Effector memory CD4-positive, alpha-beta T cell (primary cell): Measurements from ENCODE around the gene NFKBIZ.

Source experiments
- DNase-seq, 3 donors: peaks; one replicate each; pipeline ENCODE4 v3.0.0-alpha.2; 2020
- H3K27ac ChIP-seq: 2 replicates; pipeline ENCODE4 v1.7.0; 2013; ENCODE audit warnings: mild to moderate bottlenecking, low read length, moderate library complexity; ENCODE audit not compliant: insufficient read depth, poor library complexity, severe bottlenecking
- H3K27me3 ChIP-seq: replicated peaks from 2 replicates; pipeline ENCODE4 v1.7.0; 2013; ENCODE audit warnings: mild to moderate bottlenecking, low read length; ENCODE audit not compliant: insufficient read depth, control insufficient read depth, poor library complexity, severe bottlenecking
- H3K36me3 ChIP-seq: 2 replicates; pipeline ENCODE4 v1.7.0; 2013; ENCODE audit warnings: mild to moderate bottlenecking, low read length, moderate library complexity; ENCODE audit not compliant: control insufficient read depth, insufficient read depth
- H3K4me1 ChIP-seq: 2 replicates; pipeline ENCODE4 v1.7.0; 2013; ENCODE audit warnings: low read length, mild to moderate bottlenecking; ENCODE audit not compliant: control insufficient read depth, insufficient read depth, poor library complexity, severe bottlenecking
- H3K4me3 ChIP-seq: 2 replicates; pipeline ENCODE4 v1.7.0; 2013; ENCODE audit warnings: low read length, low read depth, mild to moderate bottlenecking; ENCODE audit not compliant: insufficient read depth, poor library complexity, severe bottlenecking
- H3K9me3 ChIP-seq: 2 replicates; pipeline ENCODE4 v1.7.0; 2013; ENCODE audit warnings: mild to moderate bottlenecking, low read length, moderate library complexity; ENCODE audit not compliant: control insufficient read depth
- total RNA-seq, 3 donors: gene quantifications; one replicate each; lab custom pipeline; 2026; lab: John Stamatoyannopoulos, UW

NFKBIZ gene
- total RNA-seq, result 673 to 1,672 (median 1,194) reads per million in 3 donors

GRCh38 chr3:101848754-101849713 lies at the start of gene NFKBIZ:
Gene NFKBIZ, plus strand, starts transcription at chr3:101849514. Its CDS starts 115 bp downstream, at chr3:101849629.
- H3K27ac ChIP-seq, result peak within 1 kb of the TSS; percentile 99
- H3K9me3 ChIP-seq, result no peaks in the 10 kb centered on the region
- H3K27me3 ChIP-seq, result no peaks in the 10 kb centered on the region
- DNase-seq, result peak; percentile 90 to 93 (median 92)
- H3K4me1 ChIP-seq, result peaks cover 9% of the 10 kb centered on the region
- peak within 1 kb of the TSS; percentile 95 for H3K4me3 ChIP-seq
- H3K36me3 ChIP-seq, result peaks cover 24% of the 10 kb centered on the region

- no peak overlapping the region for H3K4me3 ChIP-seq
- DNase-seq, result no peak
- peaks cover 34% of the 10 kb centered on the region for H3K36me3 ChIP-seq
- H3K27ac ChIP-seq, result no peak overlapping the region
- no peaks in the 10 kb centered on the region for H3K27me3 ChIP-seq
- no peaks in the 10 kb centered on the region for H3K9me3 ChIP-seq
- peaks cover 7% of the 10 kb centered on the region for H3K4me1 ChIP-seq
Measured at GRCh38 chr3:101801174-101801573, 48.1 kb upstream of the NFKBIZ start.

GRCh38 chr3:101802179-101802578 lies 47.1 kb upstream of the NFKBIZ start:
- H3K27ac ChIP-seq, result no peak overlapping the region
- no peak for DNase-seq
- H3K27me3 ChIP-seq, result no peaks in the 10 kb centered on the region
- H3K36me3 ChIP-seq, result peaks cover 31% of the 10 kb centered on the region
- H3K4me1 ChIP-seq, result peaks cover 3% of the 10 kb centered on the region
- no peak overlapping the region for H3K4me3 ChIP-seq
- H3K9me3 ChIP-seq, result no peaks in the 10 kb centered on the region

GRCh38 chr3:101803173-101803782 lies 46.0 kb upstream of the NFKBIZ start:
- DNase-seq, result peak in 2 of 3 donors; percentile 9 to 47
- Histone ChIP-seq H3K9me3 (no peaks in the 10 kb centered on the region), H3K4me3 (no peak overlapping the region), H3K4me1 (peaks cover 3% of the 10 kb centered on the region), H3K36me3 (peaks cover 31% of the 10 kb centered on the region), H3K27me3 (no peaks in the 10 kb centered on the region), H3K27ac (no peak overlapping the region)

- no peak for DNase-seq
- peaks cover 3% of the 10 kb centered on the region for H3K4me1 ChIP-seq
- no peaks in the 10 kb centered on the region for H3K27me3 ChIP-seq
- no peak overlapping the region for H3K27ac ChIP-seq
- H3K36me3 ChIP-seq, result peaks cover 31% of the 10 kb centered on the region
- no peak overlapping the region for H3K4me3 ChIP-seq
- H3K9me3 ChIP-seq, result no peaks in the 10 kb centered on the region
Measured at GRCh38 chr3:101803939-101804338, 45.4 kb upstream of the NFKBIZ start.

GRCh38 chr3:101806491-101806890 lies 42.8 kb upstream of the NFKBIZ start:
- Histone ChIP-seq H3K4me1 (peaks cover 3% of the 10 kb centered on the region), H3K4me3 (no peak overlapping the region), H3K9me3 (no peaks in the 10 kb centered on the region), H3K36me3 (peaks cover 17% of the 10 kb centered on the region), H3K27ac (no peak overlapping the region), H3K27me3 (no peaks in the 10 kb centered on the region)
- DNase-seq, result no peak

GRCh38 chr3:101807888-101808287 lies 41.4 kb upstream of the NFKBIZ start:
- Histone ChIP-seq H3K4me3 (no peak overlapping the region), H3K9me3 (no peaks in the 10 kb centered on the region), H3K27ac (no peak overlapping the region), H3K27me3 (no peaks in the 10 kb centered on the region), H3K36me3 (peaks cover 8% of the 10 kb centered on the region), H3K4me1 (peaks cover 3% of the 10 kb centered on the region)
- DNase-seq, result no peak

- H3K9me3 ChIP-seq, result no peaks in the 10 kb centered on the region
- no peak overlapping the region for H3K4me3 ChIP-seq
- peaks cover 3% of the 10 kb centered on the region for H3K4me1 ChIP-seq
- peaks cover 2% of the 10 kb centered on the region for H3K36me3 ChIP-seq
- H3K27ac ChIP-seq, result no peak overlapping the region
- H3K27me3 ChIP-seq, result no peaks in the 10 kb centered on the region
- peak in 1 of 3 donors; percentile 18 for DNase-seq
Measured at GRCh38 chr3:101809178-101810021, 39.9 kb upstream of the NFKBIZ start.

GRCh38 chr3:101810022-101810418 lies 39.3 kb upstream of the NFKBIZ start:
- Histone ChIP-seq H3K4me1 (peaks cover 3% of the 10 kb centered on the region), H3K36me3 (no peaks in the 10 kb centered on the region), H3K4me3 (no peak overlapping the region), H3K27me3 (no peaks in the 10 kb centered on the region), H3K27ac (no peak overlapping the region), H3K9me3 (no peaks in the 10 kb centered on the region)
- no peak for DNase-seq
